HG03159 (cell line): ENCODE results near the gene COP1.

Source experiments
- ATAC-seq: cut with Tn5 transposase; IDR thresholded peaks from one replicate; pipeline ENCODE4 v1.9.1; 2021; ENCODE audit warnings: mild to moderate bottlenecking, moderate library complexity; ENCODE audit not compliant: unreplicated experiment

The COP1 gene

DNA sequence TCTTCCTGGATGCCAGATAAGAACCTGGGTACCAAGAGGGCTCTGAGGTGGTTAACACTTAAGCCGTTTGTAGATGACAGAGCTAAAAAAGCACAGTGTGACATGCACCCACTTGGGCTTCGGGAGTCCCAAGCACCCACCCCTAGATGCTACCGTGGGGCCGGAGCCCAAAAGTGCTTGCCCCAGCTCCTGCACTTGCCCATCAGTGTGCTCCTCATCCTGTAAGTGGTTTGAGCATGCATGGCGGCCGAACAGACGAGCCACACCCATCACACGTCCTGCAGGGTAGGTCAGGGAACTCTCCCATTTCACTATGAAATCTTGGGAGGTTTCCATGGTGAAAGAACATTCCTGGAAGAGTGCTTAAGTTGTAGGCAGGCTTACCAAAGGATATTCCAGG lies 304.8 kb downstream of the COP1 start:
- no peak for ATAC-seq

DNA sequence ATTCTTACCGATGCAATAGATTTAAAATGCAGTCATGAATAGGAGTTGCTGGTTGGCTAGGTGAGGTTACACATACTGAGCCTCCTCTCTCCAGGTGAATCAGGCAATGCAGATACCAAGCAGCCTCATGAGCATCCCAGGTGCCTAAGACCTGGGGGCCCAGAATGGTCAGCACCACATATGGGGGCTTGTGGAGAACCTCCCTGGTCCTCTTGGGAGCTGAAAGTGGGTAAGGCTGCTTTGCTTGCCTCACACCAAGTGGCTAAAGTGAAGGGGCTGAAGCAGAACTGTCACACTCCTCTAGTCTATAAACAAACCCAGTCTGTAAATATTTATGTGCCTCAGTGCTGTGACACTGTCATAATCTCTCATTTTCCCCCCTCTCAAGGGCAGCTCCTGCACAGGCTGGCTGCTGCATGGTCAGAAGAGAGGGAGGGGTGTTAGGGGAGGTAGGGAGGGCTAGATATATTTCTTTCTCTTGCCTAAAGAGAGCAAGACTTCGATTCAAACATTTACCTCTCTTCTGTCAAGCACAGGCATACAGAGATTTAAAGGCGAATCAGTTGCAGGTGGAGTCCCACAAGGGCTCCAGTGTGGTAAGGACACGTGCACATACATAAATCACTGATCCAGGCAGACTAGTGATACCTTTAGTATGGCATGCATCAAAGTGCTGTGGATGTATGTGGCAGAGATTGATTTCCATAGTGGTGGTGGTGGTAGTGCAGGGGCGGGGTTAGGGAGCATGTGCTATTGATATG lies 305.8 kb downstream of the COP1 start:
- ATAC-seq = no peak

DNA sequence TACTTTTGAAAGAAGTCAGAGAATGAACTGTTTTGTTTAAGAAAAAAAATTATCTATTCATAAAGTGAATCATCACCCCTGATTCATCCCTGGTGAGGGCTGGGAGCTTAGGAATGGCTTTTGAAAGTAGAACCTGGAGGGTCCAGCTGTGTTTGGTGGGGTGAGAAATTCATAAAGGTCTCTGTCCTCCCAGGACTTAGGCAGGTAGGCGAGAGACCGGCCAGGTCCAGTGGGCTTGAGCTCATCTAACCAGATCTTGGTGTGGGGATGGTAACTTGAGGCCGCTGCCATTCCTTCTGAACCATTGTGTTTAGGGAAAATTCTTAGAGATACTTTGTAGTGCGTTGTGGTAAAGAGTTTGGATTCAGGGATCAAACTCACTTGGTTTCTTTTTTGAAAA lies 306.9 kb downstream of the COP1 start:
- ATAC-seq = no peak

DNA sequence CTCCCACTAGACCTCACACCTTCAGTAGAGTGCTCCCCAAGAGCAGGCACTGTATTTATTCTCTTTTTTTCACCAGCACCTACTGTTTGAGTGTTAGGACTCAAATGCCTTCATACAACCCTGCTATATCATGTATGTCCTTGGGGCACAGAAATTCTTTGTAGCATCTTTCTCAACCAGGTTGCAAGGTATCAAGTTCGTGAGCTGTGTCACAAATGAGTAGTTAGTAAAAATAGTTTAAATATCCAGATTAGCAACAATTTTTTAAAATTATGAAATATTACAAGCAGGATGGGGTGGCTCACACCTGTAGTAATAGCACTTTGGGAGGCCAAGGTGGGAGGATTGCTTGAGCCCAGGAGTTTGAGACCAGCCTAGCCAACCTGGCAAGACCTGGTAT lies 311.1 kb downstream of the COP1 start:
- ATAC-seq = no peak
